Fibroblast of pulmonary artery (primary cell): ENCODE measurements around the gene ADAD2.
"Not testable (repeated sequence)": the region's sequence is repeated elsewhere in the genome, so short reads cannot be mapped to it uniquely, and the experiment has no call there.

ENCODE experiments used
- DNase-seq: peaks from one replicate; pipeline ENCODE4 v3.0.0-alpha.2; 2010; ENCODE audit warnings: low read depth
- H3K4me3 ChIP-seq: replicated peaks from 2 replicates; pipeline ENCODE4 v1.5.1; 2011; ENCODE audit warnings: low read depth, mild to moderate bottlenecking, control low read depth, low read length, moderate library complexity
- CTCF ChIP-seq: IDR thresholded peaks from 2 replicates; pipeline ENCODE4 v1.5.1; 2011; ENCODE audit warnings: mild to moderate bottlenecking, control low read depth, low read length, inconsistent platforms; ENCODE audit errors: missing control alignments

ADAD2 gene

GRCh38 chr16:84196101-84196500, 5.1 kb downstream of the ADAD2 start:
- no peak for DNase-seq
- TF ChIP-seq CTCF: no peak
- H3K4me3 ChIP-seq: no peak overlapping the region

GRCh38 chr16:84196727-84197394, 5.9 kb downstream of the ADAD2 start:
- no peak for DNase-seq
- no peak overlapping the region for H3K4me3 ChIP-seq
- no peak for TF ChIP-seq CTCF

GRCh38 chr16:84197466-84198128, 6.6 kb downstream of the ADAD2 start:
- no peak for TF ChIP-seq CTCF
- H3K4me3 ChIP-seq: no peak overlapping the region

GRCh38 chr16:84198401-84198800, 7.4 kb downstream of the ADAD2 start:
- no peak for TF ChIP-seq CTCF
- DNase-seq: peak; percentile 54
- no peak overlapping the region for H3K4me3 ChIP-seq

More at GRCh38 chr16:84197466-84198128, 6.6 kb downstream of the ADAD2 start:
- no peak for DNase-seq

GRCh38 chr16:84199097-84199496, 8.1 kb downstream of the ADAD2 start:
- no peak for TF ChIP-seq CTCF
- H3K4me3 ChIP-seq: no peak overlapping the region
- DNase-seq: no peak

- no peak for TF ChIP-seq CTCF
- no peak overlapping the region for H3K4me3 ChIP-seq
- no peak for DNase-seq
Measured at GRCh38 chr16:84199861-84200260, 8.9 kb downstream of the ADAD2 start.

GRCh38 chr16:84204551-84204950, 13.6 kb downstream of the ADAD2 start:
- not testable (repeated sequence) for DNase-seq, H3K4me3 ChIP-seq

GRCh38 chr16:84205123-84205522, 14.2 kb downstream of the ADAD2 start:
- DNase-seq, H3K4me3 ChIP-seq: not testable (repeated sequence)
